ENCODE measurements around the gene KRT10. TPM values are rescaled to one million over a fixed set of nuclear protein-coding genes. Genes with fewer than 3 reads are reported as not detected.

Gene KRT10
- total RNA-seq, 1 experiment from 2014 or later = 75.2 TPM

- no peak for DNase-seq (ENCODE audit: low read depth)
- in situ Hi-C loops (cut with HindIII; ENCODE audit: low pct_unique_long_range_greater_than_20kb, low sequenced_read_pairs) = no loop called here
Measured at GRCh38 chr17:40779181-40779909, 43.1 kb downstream of the KRT10 start.

GRCh38 chr17:40778461-40778860 is 44.0 kb downstream of the KRT10 start:
- no peak for DNase-seq (ENCODE audit: low read depth)
- in situ Hi-C loops (cut with HindIII; ENCODE audit: low pct_unique_long_range_greater_than_20kb, low sequenced_read_pairs) = no loop called here

- no peak for DNase-seq (ENCODE audit: low read depth)
- in situ Hi-C loops (cut with HindIII; ENCODE audit: low pct_unique_long_range_greater_than_20kb, low sequenced_read_pairs) = no loop called here
Measured at GRCh38 chr17:40777971-40778370, 44.4 kb downstream of the KRT10 start.

GRCh38 chr17:40777459-40777858 is 45.0 kb downstream of the KRT10 start:
- in situ Hi-C loops (cut with HindIII; ENCODE audit: low pct_unique_long_range_greater_than_20kb, low sequenced_read_pairs) = no loop called here
- DNase-seq (ENCODE audit: low read depth) = no peak

- DNase-seq (ENCODE audit: low read depth) = no peak
- in situ Hi-C loops (cut with HindIII; ENCODE audit: low pct_unique_long_range_greater_than_20kb, low sequenced_read_pairs) = no loop called here
Measured at GRCh38 chr17:40775945-40776344, 46.5 kb downstream of the KRT10 start.

GRCh38 chr17:40772101-40772500 is 50.3 kb downstream of the KRT10 start, which contains the start of gene KRT26:
Gene KRT26 (minus strand): TSS chr17:40772201. CDS start chr17:40772113, 88 bp downstream.
- no peak for DNase-seq (ENCODE audit: low read depth)
- in situ Hi-C loops (cut with HindIII; ENCODE audit: low pct_unique_long_range_greater_than_20kb, low sequenced_read_pairs) = no loop called here

Other genes starting within 250 kb of the KRT10 start
- gene SMARCE1, start 174.8 kb downstream of the KRT10 start, total RNA-seq (2014; rRNA removed; shearing (Covaris generic); ENCODE audit: low replicate concordance) = 45.1 and 56.3 TPM in 2 replicates
- 3.1 and 6.8 TPM in 2 replicates for gene KRT222, start 157.4 kb downstream of the KRT10 start, total RNA-seq (2014; rRNA removed; shearing (Covaris generic); ENCODE audit: low replicate concordance)
- gene KRT24, start 118.9 kb downstream of the KRT10 start, total RNA-seq (2014; rRNA removed; shearing (Covaris generic); ENCODE audit: low replicate concordance) = not detected in 2 replicates
- not detected in 2 replicates for gene KRT25, start 67.3 kb downstream of the KRT10 start, total RNA-seq (2014; rRNA removed; shearing (Covaris generic); ENCODE audit: low replicate concordance)
- not detected in 2 replicates for gene KRT26, start 50.4 kb downstream of the KRT10 start, total RNA-seq (2014; rRNA removed; shearing (Covaris generic); ENCODE audit: low replicate concordance)
- gene KRT27, start 40.1 kb downstream of the KRT10 start, total RNA-seq (2014; rRNA removed; shearing (Covaris generic); ENCODE audit: low replicate concordance) = not detected in 2 replicates
- gene KRT28, start 22.7 kb downstream of the KRT10 start, total RNA-seq (2014; rRNA removed; shearing (Covaris generic); ENCODE audit: low replicate concordance) = not detected in 2 replicates
- gene KRT12, start 44.6 kb upstream of the KRT10 start, total RNA-seq (2014; rRNA removed; shearing (Covaris generic); ENCODE audit: low replicate concordance) = not detected in 2 replicates
- 46.7 and 50.0 TPM in 2 replicates for gene KRT20, start 62.6 kb upstream of the KRT10 start, total RNA-seq (2014; rRNA removed; shearing (Covaris generic); ENCODE audit: low replicate concordance)
- not detected in 2 replicates for gene KRT23, start 115.0 kb upstream of the KRT10 start, total RNA-seq (2014; rRNA removed; shearing (Covaris generic); ENCODE audit: low replicate concordance)
- not detected in 2 replicates for gene KRT39, start 144.3 kb upstream of the KRT10 start, total RNA-seq (2014; rRNA removed; shearing (Covaris generic); ENCODE audit: low replicate concordance)
- not detected in 2 replicates for gene KRT40, start 161.7 kb upstream of the KRT10 start, total RNA-seq (2014; rRNA removed; shearing (Covaris generic); ENCODE audit: low replicate concordance)
- gene KRTAP3-3, start 171.6 kb upstream of the KRT10 start, total RNA-seq (2014; rRNA removed; shearing (Covaris generic); ENCODE audit: low replicate concordance) = not detected in 2 replicates
- gene KRTAP3-2, start 177.3 kb upstream of the KRT10 start, total RNA-seq (2014; rRNA removed; shearing (Covaris generic); ENCODE audit: low replicate concordance) = not detected in 2 replicates
- gene KRTAP3-1, start 186.5 kb upstream of the KRT10 start, total RNA-seq (2014; rRNA removed; shearing (Covaris generic); ENCODE audit: low replicate concordance) = not detected in 2 replicates
- gene KRTAP1-5, start 204.6 kb upstream of the KRT10 start, total RNA-seq (2014; rRNA removed; shearing (Covaris generic); ENCODE audit: low replicate concordance) = not detected in 2 replicates
- not detected in 2 replicates for gene KRTAP1-4, start 207.6 kb upstream of the KRT10 start, total RNA-seq (2014; rRNA removed; shearing (Covaris generic); ENCODE audit: low replicate concordance)
- gene KRTAP1-3, start 212.3 kb upstream of the KRT10 start, total RNA-seq (2014; rRNA removed; shearing (Covaris generic); ENCODE audit: low replicate concordance) = not detected in 2 replicates
- gene KRTAP1-1, start 218.8 kb upstream of the KRT10 start, total RNA-seq (2014; rRNA removed; shearing (Covaris generic); ENCODE audit: low replicate concordance) = not detected in 2 replicates
- not detected in 2 replicates for gene KRTAP2-1, start 224.7 kb upstream of the KRT10 start, total RNA-seq (2014; rRNA removed; shearing (Covaris generic); ENCODE audit: low replicate concordance)
- not detected in 2 replicates for gene KRTAP2-2, start 232.6 kb upstream of the KRT10 start, total RNA-seq (2014; rRNA removed; shearing (Covaris generic); ENCODE audit: low replicate concordance)
- not detected in 2 replicates for gene KRTAP2-3, start 237.5 kb upstream of the KRT10 start, total RNA-seq (2014; rRNA removed; shearing (Covaris generic); ENCODE audit: low replicate concordance)
- gene KRTAP2-4, start 243.3 kb upstream of the KRT10 start, total RNA-seq (2014; rRNA removed; shearing (Covaris generic); ENCODE audit: low replicate concordance) = not detected in 2 replicates